ENCODE measurements around the gene SUSD1.

DNA sequence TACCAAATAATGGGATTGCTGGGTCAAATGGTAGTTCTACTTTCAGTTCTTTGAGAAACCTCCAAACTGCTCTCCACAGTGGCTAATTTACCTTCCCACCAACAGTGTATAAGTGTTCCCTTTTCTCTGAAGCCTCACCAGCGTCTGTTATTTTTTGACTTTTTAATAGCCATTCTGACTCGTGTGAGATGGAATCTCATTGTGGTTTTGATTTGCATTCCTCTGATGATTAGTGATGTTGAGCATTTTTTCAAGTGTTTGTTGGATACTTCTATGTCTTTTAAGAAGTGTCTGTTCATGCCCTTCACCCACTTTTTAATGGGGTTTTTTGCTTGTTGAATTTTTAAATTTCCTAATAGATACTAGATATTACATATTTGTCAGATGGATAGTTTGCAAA lies 28.4 kb upstream of the SUSD1 start:
- no peak for TF ChIP-seq CTCF (IDR thresholded peaks at IDR 0.05; ENCODE audit: low read depth, low read length, missing input control)
- TF ChIP-seq HNF4G (IDR thresholded peaks at IDR 0.05), result no peak
- TF ChIP-seq RAD21 (IDR thresholded peaks at IDR 0.05), result no peak
- TF ChIP-seq MAX (IDR thresholded peaks at IDR 0.05), result no peak
- TF ChIP-seq REST (IDR thresholded peaks at IDR 0.05), result no peak
- TF ChIP-seq EGR1 (IDR thresholded peaks at IDR 0.05; ENCODE audit: low read depth in 2 of 2), result no peak
- no peak for TF ChIP-seq RXRA (IDR thresholded peaks at IDR 0.05)

All from liver (tissue), 3 donors.